OCI-LY7 (cell line): Measurements from ENCODE around the gene SPAM1. TPM values are rescaled to one million over a fixed set of nuclear protein-coding genes. Genes with fewer than 3 reads are reported as not detected.

Experiments used
- BruUV-seq: library from RNA; stranded (reverse); fragments of 400-500 nt; replicated peaks from 2 replicates; lab custom pipeline; 2021; lab: Mats Ljungman, UMichigan
- CTCF ChIA-PET: fragments of 300-600 bp; sonication (Branson Sonifier 250); formaldehyde crosslinking; loops from one replicate; lab custom pipeline; 2022; ENCODE audit warnings: antibody characterized with exemption; ENCODE audit not compliant: unreplicated experiment; lab: Charles Lee
- POLR2A ChIA-PET: fragments of 300-600 bp; sonication (Branson Sonifier 250); formaldehyde crosslinking; loops from one replicate; lab custom pipeline; 2022; ENCODE audit warnings: antibody characterized with exemption; lab: Charles Lee
- DNase-seq: peaks from one replicate; pipeline ENCODE4 v3.0.0-alpha.2; 2015; ENCODE audit warnings: low spot score
- H2AFZ ChIP-seq: fragments of 200-600 bp; sonication (generic), shearing (Covaris generic); 2 replicates; pipeline ENCODE4 v1.6.1; 2014; ENCODE audit warnings: mild to moderate bottlenecking, antibody characterized with exemption, low read length, moderate library complexity
- H3K27ac ChIP-seq: fragments of 200-600 bp; sonication (generic); 2 replicates; pipeline ENCODE4 v1.5.1; 2014; ENCODE audit warnings: mixed run types, low read depth, mild to moderate bottlenecking, moderate library complexity, low read length, inconsistent platforms; ENCODE audit not compliant: poor library complexity, severe bottlenecking
- H3K36me3 ChIP-seq: fragments of 200-600 bp; sonication (generic); 2 replicates; pipeline ENCODE4 v1.6.1; 2014; ENCODE audit warnings: mild to moderate bottlenecking, antibody characterized with exemption, low read length, moderate library complexity, mixed read lengths; ENCODE audit not compliant: insufficient read depth
- H3K4me1 ChIP-seq: fragments of 200-600 bp; sonication (generic); 2 replicates; pipeline ENCODE4 v1.5.1; 2014; ENCODE audit warnings: mild to moderate bottlenecking, low read length; ENCODE audit not compliant: insufficient read depth, poor library complexity, severe bottlenecking
- H3K4me2 ChIP-seq: fragments of 200-600 bp; sonication (generic); 2 replicates; pipeline ENCODE4 v1.6.1; 2014; ENCODE audit warnings: mild to moderate bottlenecking, low read length
- H3K4me3 ChIP-seq: fragments of 200-600 bp; sonication (generic); 2 replicates; pipeline ENCODE4 v1.5.1; 2014; ENCODE audit warnings: mild to moderate bottlenecking, low read depth, low read length; ENCODE audit not compliant: poor library complexity, severe bottlenecking
- H3K79me2 ChIP-seq: fragments of 200-600 bp; sonication (generic); 2 replicates; pipeline ENCODE4 v1.6.1; 2016; ENCODE audit warnings: low read depth, mild to moderate bottlenecking, low read length, moderate library complexity, mixed read lengths; ENCODE audit not compliant: insufficient read depth
- H3K9me2 ChIP-seq: fragments of 200-600 bp; sonication (generic); 2 replicates; pipeline ENCODE4 v1.6.1; 2016; ENCODE audit warnings: mild to moderate bottlenecking, low read length, mixed read lengths; ENCODE audit not compliant: insufficient read depth
- H3K9me3 ChIP-seq: fragments of 200-600 bp; sonication (generic); 2 replicates; pipeline ENCODE4 v1.6.1; 2014; ENCODE audit warnings: mild to moderate bottlenecking, mixed run types, low read length, mixed read lengths
- H4K20me1 ChIP-seq: fragments of 200-600 bp; sonication (generic); 2 replicates; pipeline ENCODE4 v1.6.1; 2014; ENCODE audit warnings: mild to moderate bottlenecking, antibody characterized with exemption, low read length, moderate library complexity, mixed read lengths; ENCODE audit not compliant: insufficient read depth
- EZH2phosphoT487 ChIP-seq: fragments of 200-600 bp; sonication (generic); IDR thresholded peaks from 2 replicates; pipeline ENCODE4 v1.6.1; 2018; ENCODE audit warnings: low read depth, borderline replicate concordance, mild to moderate bottlenecking, mixed run types, antibody characterized with exemption, low read length, moderate library complexity, mixed read lengths
- intact Hi-C: fragments of 100-400 bp; cut with micrococcal nuclease; formaldehyde crosslinking; loops from one replicate; pipeline ENCODE4 v1.10.0; 2022; ENCODE audit not compliant: unreplicated experiment
- total RNA-seq, 2 experiments: library from RNA; depleted of rRNA in 1 of 2; stranded (reverse); fragments of >200 nt in 1 of 2; shearing (Covaris generic) in 1 of 2; gene quantifications; 2 replicates each; pipeline ENCODE4 v1.2.3, GENCODE V29; 2014 to 2022
- TF ChIP-seq, protein P1 (sequence below): fragments of 200-600 bp; sonication (generic); conservative IDR thresholded peaks from 2 replicates; pipeline ENCODE4 v1.5.1; 2014; ENCODE audit warnings: mild to moderate bottlenecking, antibody characterized with exemption, low read length, moderate library complexity, mixed read lengths

Gene SPAM1
- total RNA-seq, 2 experiments from 2014 or later, result not detected

DNA sequence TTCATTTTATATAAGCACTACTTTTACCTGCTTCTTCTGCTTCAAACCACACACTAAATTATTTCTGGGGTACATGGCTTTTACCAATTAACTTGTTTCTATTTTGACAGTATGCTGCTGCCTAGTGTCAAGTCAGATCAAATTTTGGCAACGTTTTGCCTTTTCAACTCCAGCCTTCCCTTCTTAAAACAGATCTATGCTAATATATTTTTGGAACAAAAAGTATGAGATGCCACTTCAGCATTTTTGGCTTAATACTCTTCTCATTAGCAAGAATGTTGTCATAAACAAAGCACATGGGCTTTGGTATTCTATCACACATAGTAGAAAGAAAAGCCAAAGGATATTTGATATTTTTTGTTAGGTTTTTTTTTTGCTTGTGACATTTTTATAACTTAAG, 47.8 kb downstream of the SPAM1 start:
- ChIA-PET CTCF (no interaction called here), POLR2A (no interaction called here)
- no peak overlapping the region for H2AFZ ChIP-seq
- no peak overlapping the region for H3K27ac ChIP-seq
- no peaks in the 10 kb centered on the region for H3K36me3 ChIP-seq
- H3K79me2 ChIP-seq, result no peaks in the 10 kb centered on the region
- BruUV-seq, result no TSS peak
- DNase-seq, result no peak
- no peaks in the 10 kb centered on the region for H3K9me3 ChIP-seq
- no peaks in the 10 kb centered on the region for H4K20me1 ChIP-seq
- H3K9me2 ChIP-seq, result no peaks in the 10 kb centered on the region
- H3K4me3 ChIP-seq, result no peak overlapping the region
- intact Hi-C loops, result no loop called here
- no peaks in the 10 kb centered on the region for H3K4me1 ChIP-seq
- TF ChIP-seq, protein P1, sequence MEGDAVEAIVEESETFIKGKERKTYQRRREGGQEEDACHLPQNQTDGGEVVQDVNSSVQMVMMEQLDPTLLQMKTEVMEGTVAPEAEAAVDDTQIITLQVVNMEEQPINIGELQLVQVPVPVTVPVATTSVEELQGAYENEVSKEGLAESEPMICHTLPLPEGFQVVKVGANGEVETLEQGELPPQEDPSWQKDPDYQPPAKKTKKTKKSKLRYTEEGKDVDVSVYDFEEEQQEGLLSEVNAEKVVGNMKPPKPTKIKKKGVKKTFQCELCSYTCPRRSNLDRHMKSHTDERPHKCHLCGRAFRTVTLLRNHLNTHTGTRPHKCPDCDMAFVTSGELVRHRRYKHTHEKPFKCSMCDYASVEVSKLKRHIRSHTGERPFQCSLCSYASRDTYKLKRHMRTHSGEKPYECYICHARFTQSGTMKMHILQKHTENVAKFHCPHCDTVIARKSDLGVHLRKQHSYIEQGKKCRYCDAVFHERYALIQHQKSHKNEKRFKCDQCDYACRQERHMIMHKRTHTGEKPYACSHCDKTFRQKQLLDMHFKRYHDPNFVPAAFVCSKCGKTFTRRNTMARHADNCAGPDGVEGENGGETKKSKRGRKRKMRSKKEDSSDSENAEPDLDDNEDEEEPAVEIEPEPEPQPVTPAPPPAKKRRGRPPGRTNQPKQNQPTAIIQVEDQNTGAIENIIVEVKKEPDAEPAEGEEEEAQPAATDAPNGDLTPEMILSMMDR, result no peak
- no peak for TF ChIP-seq EZH2phosphoT487
- no peak overlapping the region for H3K4me2 ChIP-seq

DNA sequence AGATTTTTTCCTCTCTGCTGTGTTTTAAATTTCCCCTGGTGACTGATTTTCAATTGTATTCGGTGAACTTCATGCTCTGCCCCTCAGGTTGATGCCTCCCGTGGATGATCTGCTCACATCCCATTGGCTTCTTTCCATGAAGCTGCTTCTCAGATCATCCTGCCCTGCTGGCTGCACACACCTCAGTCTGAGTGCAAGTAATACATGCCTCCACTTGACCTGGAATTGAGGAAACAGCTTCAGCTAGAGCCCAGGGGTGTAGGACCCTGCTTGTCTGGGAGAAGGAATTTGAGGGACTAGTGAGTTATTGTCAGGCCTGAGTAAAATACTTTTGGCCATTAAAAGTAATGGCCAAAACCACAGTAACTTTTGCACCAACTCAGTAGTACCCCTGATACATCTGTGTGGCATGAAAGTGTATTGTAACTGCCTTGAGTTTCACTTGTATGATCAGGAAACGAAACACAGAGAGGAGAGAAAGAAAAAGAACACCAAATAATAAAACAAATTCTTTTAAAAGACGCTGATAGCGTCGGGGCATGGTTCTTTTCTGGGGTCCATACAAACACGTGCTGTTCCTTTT, 49.4 kb downstream of the SPAM1 start:
- CTCF ChIA-PET, result no interaction called here
- Histone ChIP-seq H3K79me2 (no peaks in the 10 kb centered on the region), H3K4me3 (no peak overlapping the region), H3K9me3 (no peaks in the 10 kb centered on the region), H3K27ac (no peak overlapping the region), H3K4me1 (no peaks in the 10 kb centered on the region), H2AFZ (no peak overlapping the region), H4K20me1 (no peaks in the 10 kb centered on the region), H3K9me2 (no peaks in the 10 kb centered on the region), H3K36me3 (no peaks in the 10 kb centered on the region), H3K4me2 (no peak overlapping the region)
- DNase-seq, result no peak
- intact Hi-C loops, result no loop called here
- no TSS peak for BruUV-seq
- TF ChIP-seq, protein P1, result no peak
- no peak for TF ChIP-seq EZH2phosphoT487
- POLR2A ChIA-PET, result interaction anchor here (0.6 kb wide), 1 partner anchor 1257 kb away, joined by 3 read pairs; no protein-coding TSS in a partner anchor

DNA sequence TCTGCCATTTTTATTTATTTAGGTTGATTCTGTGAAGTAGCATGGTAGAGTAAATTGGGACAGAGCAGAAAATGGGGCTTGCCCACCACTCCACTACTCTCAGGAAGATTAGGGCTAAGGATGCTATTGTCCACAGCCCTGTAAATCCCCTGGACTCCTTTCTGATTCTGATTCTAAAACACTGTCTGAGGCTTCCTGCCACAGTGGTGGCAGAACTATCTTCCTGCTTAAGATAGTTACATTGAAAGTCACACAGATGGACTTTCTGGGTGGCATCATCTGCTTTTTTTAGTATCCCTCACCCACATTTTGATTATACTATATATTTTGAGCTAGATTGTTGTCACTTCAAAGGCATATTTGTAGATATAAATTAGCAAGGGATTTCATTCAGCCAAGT, 50.0 kb downstream of the SPAM1 start:
- DNase-seq, result no peak
- Histone ChIP-seq H3K4me2 (no peak overlapping the region), H3K4me3 (no peak overlapping the region), H3K9me2 (no peaks in the 10 kb centered on the region), H3K9me3 (no peaks in the 10 kb centered on the region), H3K79me2 (no peaks in the 10 kb centered on the region), H4K20me1 (no peaks in the 10 kb centered on the region), H3K36me3 (no peaks in the 10 kb centered on the region), H3K4me1 (no peaks in the 10 kb centered on the region), H3K27ac (no peak overlapping the region), H2AFZ (no peak overlapping the region)
- TF ChIP-seq, protein P1, result no peak
- no peak for TF ChIP-seq EZH2phosphoT487
- ChIA-PET POLR2A (no interaction called here), CTCF (no interaction called here)
- intact Hi-C loops, result no loop called here
- BruUV-seq, result no TSS peak
